ENCODE data around the gene CHKA. TPM values are rescaled to one million over a fixed set of nuclear protein-coding genes. Genes with fewer than 3 reads are reported as not detected.
A peak's percentile ranks its signal among the peaks of the same experiment; 100 is the strongest.

Gene CHKA
- total and polyA plus RNA-seq, 2 of the 8 experiments (the other 6 are each of a cell fraction or from before 2014, with no cell fraction given), result 61.2 to 86.6 TPM

- Histone ChIP-seq H4K20me1 (replicated peaks in 1 of 2; ENCODE audit: control insufficient read depth in 1 of 2, insufficient read depth in 2 of 2, low read length in 2 of 2) (peaks cover 0 to 5% of the 10 kb centered on the region in 2 experiments), H3K9ac (replicated peaks in 1 of 4; ENCODE audit: extremely low read depth in 1 of 4, low read depth in 3 of 4, low read length in 3 of 4) (peak within 1 kb of the TSS; percentile 70 to 94 (median 86)), H2BK12ac (ENCODE audit: low read depth, low read length) (0 out of 2 replicates have a peak within 1 kb of the TSS, but pooled peaks have one; percentile 75), H2AK5ac (ENCODE audit: low read depth, low read length) (0 out of 2 replicates have a peak within 1 kb of the TSS, but pooled peaks have one; percentile 54), H3K79me1 (ENCODE audit: low read depth, low read length) (peaks cover 11% of the 10 kb centered on the region), H3K79me2 (ENCODE audit: control insufficient read depth in 1 of 2, insufficient read depth in 2 of 2, low read length in 2 of 2) (peaks cover 0 to 22% of the 10 kb centered on the region in 2 experiments; a peak in 2 of 4 replicates), H3K56ac (replicated peaks; ENCODE audit: insufficient read length, low read depth, low read length) (no peak within 1 kb of the TSS), H2BK5ac (ENCODE audit: low read depth, low read length) (peak within 1 kb of the TSS; percentile 96), H3K14ac (ENCODE audit: insufficient read length) (no peak within 1 kb of the TSS), H3K4me3 (ENCODE audit: extremely low read depth in 1 of 4, insufficient read depth in 2 of 4, low read depth in 3 of 4, low read length in 4 of 4) (peak within 1 kb of the TSS; percentile 79 to 82 (median 80)), H2AFZ (ENCODE audit: low read length) (no peak within 1 kb of the TSS), H4K8ac (ENCODE audit: extremely low read depth, insufficient read depth, low read length) (peak within 1 kb of the TSS; percentile 90; the same call in 1 of the 2 replicates), H3K9me3 (ENCODE audit: insufficient read depth in 2 of 2, low read depth in 1 of 2, low read length in 1 of 2) (no peaks in the 10 kb centered on the region), H3K4ac (replicated peaks; ENCODE audit: insufficient read length, low read depth, low read length) (no peak within 1 kb of the TSS), H4K91ac (replicated peaks; ENCODE audit: insufficient read length, low read length) (peak within 1 kb of the TSS; percentile 14), H3K4me2 (ENCODE audit: insufficient read depth in 1 of 2, low read depth in 2 of 2, low read length in 2 of 2) (peak within 1 kb of the TSS; percentile 76 to 86), H3K18ac (ENCODE audit: extremely low read depth, low read length) (peak within 1 kb of the TSS; percentile 94), H2BK15ac (ENCODE audit: low read length) (peak within 1 kb of the TSS; percentile 81; the same call in 1 of the 2 replicates), H2BK20ac (ENCODE audit: low read length) (0 out of 2 replicates have a peak within 1 kb of the TSS, but pooled peaks have one; percentile 48), H3K23ac (ENCODE audit: insufficient read length) (no peak within 1 kb of the TSS), H3K36me3 (ENCODE audit: control insufficient read depth in 2 of 4, insufficient read depth in 4 of 4, low read length in 3 of 4) (peaks cover 4 to 17% (median 15%) of the 10 kb centered on the region in 4 experiments), H3K27ac (ENCODE audit: low read depth, low read length) (peak within 1 kb of the TSS; percentile 83), H3K27me3 (replicated peaks in 1 of 4; ENCODE audit: control insufficient read depth in 3 of 4, extremely low read depth in 1 of 4, insufficient read depth in 3 of 4, low read length in 3 of 4) (no peaks in the 10 kb centered on the region), H4K5ac (ENCODE audit: insufficient read length, low read depth, low read length) (peak within 1 kb of the TSS; percentile 81), H3K23me2 (ENCODE audit: low read depth, low read length) (peaks cover 3% of the 10 kb centered on the region; the same call in 1 of the 2 replicates), H3K4me1 (replicated peaks in 1 of 4; ENCODE audit: control insufficient read depth in 3 of 4, insufficient read depth in 4 of 4, low read length in 3 of 4) (peaks cover 0 to 8% (median 6%) of the 10 kb centered on the region in 4 experiments; a peak in 5 of 7 replicates), H2BK120ac (replicated peaks; ENCODE audit: low read depth, low read length) (no peak within 1 kb of the TSS)
- DNase-seq (ENCODE audit: low read depth in 1 of 2, low spot score in 2 of 2) (peak; percentile 95 to 96), FAIRE-seq (peak; percentile 71)
- WGBS, 2 experiments (ENCODE audit: extremely low coverage in 1 of 2, insufficient coverage in 1 of 2, insufficient read length in 1 of 2, insufficient replicate concordance in 2 of 2, low coverage in 1 of 2, low lambda C conversion rate in 2 of 2, missing lambda C conversion rate in 1 of 2), result 2% methylated on average over 51 of the region's 56 CpGs; no CpG with 5 or more reads in 1 of the 2 experiments
- POLR2A ChIA-PET (ENCODE audit: partially characterized antibody), result interaction anchor here (0.8 to 16.6 kb wide), 4 partner anchors 9 to 94 kb away, joined by 3 to 183 read pairs (median 15); no protein-coding TSS in a partner anchor
- CTCF ChIA-PET (ENCODE audit: partially characterized antibody), result interaction anchor here (0.7 to 1.3 kb wide), 6 partner anchors 10 to 165 kb away, joined by 3 to 4 read pairs (median 3); partner anchors contain the start of gene ALDH3B1
- no peak for TF ChIP-seq SP4 (IDR thresholded peaks at IDR 0.05; ENCODE audit: low read length)
- TF ChIP-seq ASH2L (IDR thresholded peaks at IDR 0.05; ENCODE audit: low read length), result peak; percentile 81
- TF ChIP-seq POLR2AphosphoS5 (IDR thresholded peaks at IDR 0.05; ENCODE audit: low read depth, low read length), result peak; percentile 72
- TF ChIP-seq EGR1 (IDR thresholded peaks at IDR 0.05; ENCODE audit: borderline replicate concordance, low read depth, low read length), result no peak
- peak; percentile 24; the same call in 1 of the 2 replicates for TF ChIP-seq MAX (IDR thresholded peaks at IDR 0.05)
- TF ChIP-seq CREB1 (IDR thresholded peaks at IDR 0.05), result peak; percentile 58
- TF ChIP-seq PHF8 (conservative IDR thresholded peaks at IDR 0.05; ENCODE audit: low read depth, low read length), result peak; percentile 84
- 0 out of 2 replicates have a peak, but pooled peaks have one; percentile 71 for TF ChIP-seq RBBP5 (IDR thresholded peaks at IDR 0.05; ENCODE audit: borderline replicate concordance, low read depth, low read length)
- peak; percentile 72 for TF ChIP-seq NRF1 (IDR thresholded peaks at IDR 0.05; ENCODE audit: low read depth, low read length)
These were observed 90.7 kb downstream of the CHKA start, which contains the start of gene NDUFS8 for GRCh38 chr11:68030318-68031143. TSS of gene NDUFS8 (plus strand) at chr11:68030681. CDS start at chr11:68032152, 1,471 bp downstream.

Data from H1 (cell line).